CD4-positive, CD25-positive, alpha-beta regulatory T cell (primary cell): ENCODE data around the gene LRRC39. TPM values are rescaled to one million over a fixed set of nuclear protein-coding genes. Genes with fewer than 3 reads are reported as not detected.

ENCODE experiments used
- ATAC-seq, 2 donors: fragments of 150-1000 bp; cut with Tn5 transposase; one replicate each; pipeline ENCODE4 v1.10.0; 2021; ENCODE audit warnings: low read depth in 2 of 2, moderate number of reproducible peaks in 2 of 2, moderate library complexity in 1 of 2
- DNase-seq, 3 donors: peaks; one replicate each; pipeline versions ENCODE4 v3.0.0 to v3.0.0-alpha.2; 2012 to 2022; ENCODE audit warnings: mixed read lengths in 1 of 3
- H3K27ac ChIP-seq: one replicate; pipeline ENCODE4 v1.7.0; 2013; ENCODE audit warnings: mild to moderate bottlenecking, low read length; ENCODE audit not compliant: insufficient read depth, poor library complexity, severe bottlenecking
- H3K27me3 ChIP-seq: one replicate; pipeline ENCODE4 v1.7.0; 2013; ENCODE audit warnings: low read length; ENCODE audit not compliant: control insufficient read depth, insufficient read depth
- H3K36me3 ChIP-seq: one replicate; pipeline ENCODE4 v1.7.0; 2013; ENCODE audit warnings: mild to moderate bottlenecking, low read length, moderate library complexity; ENCODE audit not compliant: control insufficient read depth, insufficient read depth
- H3K4me1 ChIP-seq: 2 replicates; pipeline ENCODE4 v1.7.0; 2013; ENCODE audit warnings: mild to moderate bottlenecking, low read length; ENCODE audit not compliant: insufficient read depth, control insufficient read depth, poor library complexity, severe bottlenecking
- H3K4me3 ChIP-seq: one replicate; pipeline ENCODE4 v1.7.0; 2013; ENCODE audit warnings: low read depth, mild to moderate bottlenecking, low read length, moderate library complexity
- H3K9me3 ChIP-seq, 2 experiments: 1 replicate in 1 of 2; 2 replicates in 1 of 2; pipeline ENCODE4 v1.7.0; 2013; ENCODE audit warnings: low read length in 2 of 2, mild to moderate bottlenecking in 1 of 2, moderate library complexity in 1 of 2; ENCODE audit not compliant: control insufficient read depth in 2 of 2
- H3K27ac Mint-ChIP-seq, 3 donors: one replicate each; pipeline ENCODE4 v1.8.0; 2020 to 2022; ENCODE audit warnings: mild to moderate bottlenecking in 3 of 3, mixed read lengths in 3 of 3, moderate library complexity in 2 of 3
- H3K27me3 Mint-ChIP-seq: one replicate; pipeline ENCODE4 v1.8.0; 2022; ENCODE audit warnings: mild to moderate bottlenecking, mixed read lengths
- H3K36me3 Mint-ChIP-seq: one replicate; pipeline ENCODE4 v1.8.0; 2020; ENCODE audit warnings: mixed read lengths
- H3K4me1 Mint-ChIP-seq, 4 donors: one replicate each; pipeline ENCODE4 v1.8.0; 2020 to 2022; ENCODE audit warnings: mixed read lengths in 4 of 4, mild to moderate bottlenecking in 1 of 4
- H3K4me3 Mint-ChIP-seq, 4 donors: one replicate each; pipeline ENCODE4 v1.8.0; 2020 to 2022; ENCODE audit warnings: mild to moderate bottlenecking in 4 of 4, mixed read lengths in 4 of 4, moderate library complexity in 3 of 4
- H3K9me3 Mint-ChIP-seq, 7 donors: one replicate each; pipeline ENCODE4 v1.8.0; 2020 to 2022; ENCODE audit warnings: mixed read lengths in 7 of 7, mild to moderate bottlenecking in 3 of 7, moderate library complexity in 2 of 7
- polyA plus RNA-seq, 4 donors: library from polyadenylated mRNA; unstranded; fragments of 300-500 nt; fragmentation: Illumina TruSeq; gene quantifications; one replicate each; pipeline ENCODE4 v1.2.3, GENCODE V29; 2021
- total RNA-seq: library from RNA; stranded (reverse); gene quantifications from one replicate; pipeline ENCODE4 v1.2.3, GENCODE V29; 2022

LRRC39 gene
- total and polyA plus RNA-seq, 5 donors from 2014 or later, result 1.6 TPM; not detected in 4

- no peaks in the 10 kb centered on the region for H3K9me3 Mint-ChIP-seq
- H3K36me3 ChIP-seq, result peaks cover 27% of the 10 kb centered on the region
- DNase-seq (no peak), ATAC-seq (no peak)
- no peak overlapping the region for H3K4me3 Mint-ChIP-seq
- H3K27ac Mint-ChIP-seq, result no peak overlapping the region
- H3K27me3 ChIP-seq, result no peaks in the 10 kb centered on the region
- H3K4me3 ChIP-seq, result no peak overlapping the region
- peaks cover 24% of the 10 kb centered on the region for H3K36me3 Mint-ChIP-seq
- peaks cover 0 to 5% (median 2%) of the 10 kb centered on the region in 4 donors for H3K4me1 Mint-ChIP-seq
- no peaks in the 10 kb centered on the region for H3K27me3 Mint-ChIP-seq
- H3K27ac ChIP-seq, result no peak overlapping the region
- no peaks in the 10 kb centered on the region for H3K9me3 ChIP-seq
- no peaks in the 10 kb centered on the region for H3K4me1 ChIP-seq
These were observed 70.4 kb downstream of the LRRC39 start for GRCh38 chr1:100107696-100108095.

GRCh38 chr1:100101564-100101963 is 76.5 kb downstream of the LRRC39 start:
- Mint-ChIP-seq H3K4me1 (no peaks in the 10 kb centered on the region), H3K27ac (no peak overlapping the region), H3K4me3 (no peak overlapping the region), H3K36me3 (peaks cover 33% of the 10 kb centered on the region), H3K27me3 (no peaks in the 10 kb centered on the region), H3K9me3 (no peaks in the 10 kb centered on the region)
- no peaks in the 10 kb centered on the region for H3K27me3 ChIP-seq
- H3K9me3 ChIP-seq, result no peaks in the 10 kb centered on the region
- H3K36me3 ChIP-seq, result peaks cover 42% of the 10 kb centered on the region
- no peak overlapping the region for H3K27ac ChIP-seq
- no peak for ATAC-seq
- H3K4me1 ChIP-seq, result no peaks in the 10 kb centered on the region
- no peak for DNase-seq
- H3K4me3 ChIP-seq, result no peak overlapping the region

GRCh38 chr1:100100202-100100601 is 77.9 kb downstream of the LRRC39 start:
- Mint-ChIP-seq H3K27ac (no peak overlapping the region), H3K27me3 (no peaks in the 10 kb centered on the region), H3K9me3 (no peaks in the 10 kb centered on the region), H3K4me1 (no peaks in the 10 kb centered on the region), H3K4me3 (no peak overlapping the region), H3K36me3 (peaks cover 37% of the 10 kb centered on the region)
- Histone ChIP-seq H3K4me1 (no peaks in the 10 kb centered on the region), H3K36me3 (peaks cover 37% of the 10 kb centered on the region), H3K27me3 (no peaks in the 10 kb centered on the region), H3K27ac (no peak overlapping the region), H3K9me3 (no peaks in the 10 kb centered on the region), H3K4me3 (no peak overlapping the region)
- ATAC-seq (no peak), DNase-seq (no peak)

Other genes starting within 250 kb of the LRRC39 start
- 25.1 TPM for gene SLC35A3, start 208.3 kb downstream of the LRRC39 start, total RNA-seq
- 10 to 100 TPM in 2 of 4 donors, 1 to 10 TPM in 2; 9.5 to 14.4 (median 11.9) TPM for gene SLC35A3, start 208.3 kb downstream of the LRRC39 start, polyA plus RNA-seq
- gene SASS6, start 45.3 kb downstream of the LRRC39 start, total RNA-seq, result 3.2 TPM
- 1 to 10 TPM; 1.3 to 3.2 (median 2.5) TPM for gene SASS6, start 45.3 kb downstream of the LRRC39 start, polyA plus RNA-seq
- 12.2 TPM for gene TRMT13, start 45.1 kb downstream of the LRRC39 start, total RNA-seq
- gene TRMT13, start 45.1 kb downstream of the LRRC39 start, polyA plus RNA-seq, result 10 to 100 TPM in 1 of 4 donors, 1 to 10 TPM in 3; 7.5 to 11.4 (median 8.8) TPM
- gene DBT, start 71.6 kb upstream of the LRRC39 start, total RNA-seq, result 10.0 TPM
- 1 to 10 TPM; 3.4 to 6.3 (median 4.8) TPM for gene DBT, start 71.6 kb upstream of the LRRC39 start, polyA plus RNA-seq
- gene RTCA, start 88.0 kb upstream of the LRRC39 start, total RNA-seq, result 49.9 TPM
- gene RTCA, start 88.0 kb upstream of the LRRC39 start, polyA plus RNA-seq, result 10 to 100 TPM; 25.9 to 37.5 (median 29.6) TPM
- 155 TPM for gene CDC14A, start 174.2 kb upstream of the LRRC39 start, total RNA-seq
- 10 to 100 TPM; 33.8 to 40.2 (median 36.3) TPM for gene CDC14A, start 174.2 kb upstream of the LRRC39 start, polyA plus RNA-seq